HG03159 (cell line): Measurements from ENCODE around the gene AUNIP.

Source experiments
- ATAC-seq: cut with Tn5 transposase; IDR thresholded peaks from one replicate; pipeline ENCODE4 v1.9.1; 2021; ENCODE audit warnings: mild to moderate bottlenecking, moderate library complexity; ENCODE audit not compliant: unreplicated experiment

AUNIP gene

GRCh38 chr1:25889470-25889869 lies 30.2 kb upstream of the AUNIP start:
- no peak for ATAC-seq

- ATAC-seq: no peak
These were observed 29.2 kb upstream of the AUNIP start for GRCh38 chr1:25888426-25888987.

DNA sequence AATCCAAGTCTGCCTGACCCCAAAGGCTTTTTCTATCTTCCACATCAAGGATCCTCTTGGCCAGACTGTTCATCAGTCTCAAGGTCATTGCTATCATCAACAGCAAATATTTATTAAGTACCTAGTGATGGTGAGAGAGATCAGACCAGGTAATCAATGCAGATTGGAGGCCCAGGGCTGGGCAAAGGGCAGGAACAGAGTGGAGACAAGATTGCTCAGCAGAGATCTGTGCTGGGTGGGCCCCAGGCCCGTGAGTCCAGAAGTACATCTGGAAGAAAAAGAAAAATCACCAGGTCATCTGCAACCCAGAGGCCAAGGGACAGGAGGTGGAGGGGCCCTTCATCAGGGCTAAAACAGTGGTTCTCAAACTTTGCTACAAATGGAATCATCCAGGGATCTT lies 26.3 kb upstream of the AUNIP start:
- ATAC-seq: no peak

- no peak for ATAC-seq
These were observed 22.0 kb upstream of the AUNIP start for GRCh38 chr1:25881266-25881665.

- no peak for ATAC-seq
These were observed 21.3 kb upstream of the AUNIP start for GRCh38 chr1:25880518-25880917.

DNA sequence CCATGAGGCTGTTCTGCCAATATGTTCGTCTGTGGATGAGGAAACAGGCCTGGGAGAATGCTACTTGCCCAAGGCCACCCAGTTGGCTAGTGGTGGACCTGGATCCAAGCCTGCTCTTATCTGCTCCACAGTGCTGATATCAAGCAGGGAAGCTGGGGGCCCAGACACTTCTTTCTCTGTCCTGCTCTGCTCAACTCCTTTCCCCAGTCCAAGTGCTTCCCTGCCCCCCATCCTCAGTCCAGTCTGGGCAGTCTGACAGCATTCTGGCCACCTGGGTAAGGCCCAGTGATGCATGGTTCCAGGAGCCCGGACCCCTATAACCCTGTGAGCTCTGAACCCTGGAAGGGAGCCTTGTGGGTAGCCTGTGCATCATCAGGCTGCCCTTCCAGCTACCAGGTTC lies 20.4 kb upstream of the AUNIP start:
- ATAC-seq: no peak

GRCh38 chr1:25878690-25879089 lies 19.4 kb upstream of the AUNIP start:
- no peak for ATAC-seq

- no peak for ATAC-seq
These were observed 17.9 kb upstream of the AUNIP start for GRCh38 chr1:25877155-25877554.

DNA sequence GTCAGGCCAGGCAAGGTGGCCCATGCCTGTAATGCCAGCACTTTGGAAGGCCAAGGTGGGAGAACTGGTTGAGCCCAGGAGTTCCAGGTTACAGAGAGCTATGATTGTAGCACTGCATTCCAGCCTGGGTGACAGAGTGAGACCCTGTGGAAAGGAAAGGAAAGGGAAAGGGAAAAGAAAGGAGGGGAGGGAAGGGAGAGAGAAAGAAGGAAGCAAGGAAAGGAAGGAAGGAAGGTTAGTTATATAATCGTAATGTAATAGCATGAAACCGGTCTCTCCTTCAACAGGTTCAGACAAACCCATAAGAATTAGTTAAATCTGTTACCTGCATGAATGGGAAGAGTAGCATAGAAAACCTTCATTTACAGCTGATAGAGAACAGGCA lies 17.4 kb upstream of the AUNIP start:
- ATAC-seq: no peak

- peak; percentile 24 for ATAC-seq
These were observed 16.8 kb upstream of the AUNIP start for GRCh38 chr1:25875856-25876692.

GRCh38 chr1:25875154-25875855 lies 16.0 kb upstream of the AUNIP start, which contains the start of gene PAQR7:
Gene PAQR7, minus strand, starts transcription at chr1:25875708. Its CDS starts 11,869 bp downstream, at chr1:25863839.
- peak; percentile 59 for ATAC-seq

- ATAC-seq: peak; percentile 10
These were observed 15.4 kb upstream of the AUNIP start for GRCh38 chr1:25874635-25875153.

GRCh38 chr1:25874209-25874608 lies 15.0 kb upstream of the AUNIP start:
- ATAC-seq: no peak

DNA sequence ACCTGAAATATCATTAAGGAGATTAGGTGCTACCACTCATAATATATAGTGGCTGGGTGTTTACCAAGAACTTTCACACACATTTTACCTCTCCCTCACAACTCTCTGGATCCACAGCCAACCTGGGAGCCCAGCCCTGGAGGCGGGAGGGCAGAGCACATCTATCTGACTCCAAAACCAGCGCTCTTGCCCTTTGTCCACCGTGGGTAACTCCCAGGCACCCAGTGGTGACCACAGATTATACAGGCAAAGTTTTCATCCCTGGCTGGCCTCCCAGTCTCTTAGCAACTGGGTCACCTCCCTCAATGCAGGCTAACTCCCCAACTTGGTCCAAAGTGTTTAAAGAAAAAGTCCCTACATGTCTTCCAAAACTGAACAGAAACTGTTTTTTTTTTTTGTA lies 13.9 kb upstream of the AUNIP start:
- no peak for ATAC-seq

- no peak for ATAC-seq
These were observed 13.5 kb upstream of the AUNIP start for GRCh38 chr1:25872713-25873112.

DNA sequence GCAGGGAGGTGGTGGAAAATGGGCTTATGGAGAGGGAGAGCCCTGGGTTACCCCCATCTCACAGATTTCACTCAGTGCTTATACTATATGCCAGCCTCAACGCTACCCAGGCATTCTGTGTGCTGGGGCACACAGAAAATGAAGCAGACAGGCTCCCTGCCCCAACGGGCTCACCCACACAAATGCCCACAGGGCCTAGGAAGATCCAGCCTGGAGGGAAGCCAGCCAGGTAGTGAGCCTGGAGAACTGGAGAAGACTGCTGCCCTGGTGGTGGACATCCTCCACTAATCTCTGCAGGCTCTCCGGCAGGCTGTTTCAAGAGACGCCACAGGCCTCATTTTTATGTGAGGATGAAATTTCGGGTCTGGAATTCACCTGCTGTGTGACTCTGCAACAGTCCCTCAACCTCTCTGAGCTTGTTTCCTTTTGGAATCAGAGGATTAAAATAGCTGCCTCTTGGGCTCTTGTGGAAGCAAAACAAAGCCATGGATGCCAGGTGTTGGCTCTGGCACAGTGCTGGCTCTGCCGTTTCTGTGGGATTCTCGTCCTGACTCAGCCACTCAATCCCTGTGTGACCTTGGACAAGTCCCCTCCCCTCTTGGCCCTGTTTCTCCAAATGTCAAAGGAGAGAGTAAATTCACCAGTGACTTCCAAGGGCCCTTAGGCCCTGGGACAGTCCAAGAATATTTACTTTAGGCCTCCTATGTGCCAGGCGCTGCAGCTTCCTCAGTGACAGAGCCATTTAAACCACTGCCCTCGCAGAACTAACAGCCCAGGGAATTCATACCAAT lies 12.6 kb upstream of the AUNIP start:
- ATAC-seq: no peak

- ATAC-seq: no peak
These were observed 11.9 kb upstream of the AUNIP start for GRCh38 chr1:25871086-25871703.

GRCh38 chr1:25870614-25871013 lies 11.4 kb upstream of the AUNIP start:
- no peak for ATAC-seq

GRCh38 chr1:25869909-25870606 lies 10.8 kb upstream of the AUNIP start:
- no peak for ATAC-seq
